GM21723 (cell line): ENCODE data around the gene NSMCE3.
"Not testable (repeated sequence)": the region's sequence is repeated elsewhere in the genome, so short reads cannot be mapped to it uniquely, and the experiment has no call there.

Experiments
- ATAC-seq: cut with Tn5 transposase; IDR thresholded peaks from one replicate; pipeline ENCODE4 v1.9.1; 2021; ENCODE audit warnings: mild to moderate bottlenecking, moderate library complexity; ENCODE audit not compliant: unreplicated experiment

The NSMCE3 gene

GRCh38 chr15:29270169-29270955 lies 740 bp upstream of the NSMCE3 start:
- ATAC-seq = peak; percentile 34

- ATAC-seq = peak; percentile 29
These were observed 727 bp downstream of the NSMCE3 start for GRCh38 chr15:29268706-29269484.

DNA sequence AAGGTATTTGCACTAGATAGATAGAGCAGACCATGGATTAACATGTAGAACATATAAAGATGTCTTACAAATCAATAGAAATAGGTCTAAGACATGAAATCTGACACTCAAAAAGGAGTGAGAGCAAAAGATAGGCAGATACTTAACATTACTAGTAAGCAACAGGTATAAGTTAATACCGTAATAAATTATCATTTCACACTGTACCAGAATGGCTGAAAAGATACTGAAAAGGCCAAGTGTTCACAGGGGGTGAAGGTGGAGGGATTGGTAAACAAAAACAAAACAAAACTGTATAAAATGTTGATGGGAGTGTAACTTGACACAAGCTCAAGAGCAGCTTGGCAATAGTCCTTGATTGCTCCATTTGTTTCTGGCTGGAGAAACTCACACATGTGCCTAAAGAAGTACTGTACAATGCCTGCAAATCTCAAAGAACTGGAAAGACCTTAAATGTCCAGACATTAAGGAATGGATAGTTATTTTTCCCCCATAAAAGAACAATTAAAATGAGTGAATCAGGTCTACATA lies 3.5 kb downstream of the NSMCE3 start:
- no peak for ATAC-seq

- ATAC-seq = no peak
These were observed 6.3 kb downstream of the NSMCE3 start for GRCh38 chr15:29263289-29263688.

DNA sequence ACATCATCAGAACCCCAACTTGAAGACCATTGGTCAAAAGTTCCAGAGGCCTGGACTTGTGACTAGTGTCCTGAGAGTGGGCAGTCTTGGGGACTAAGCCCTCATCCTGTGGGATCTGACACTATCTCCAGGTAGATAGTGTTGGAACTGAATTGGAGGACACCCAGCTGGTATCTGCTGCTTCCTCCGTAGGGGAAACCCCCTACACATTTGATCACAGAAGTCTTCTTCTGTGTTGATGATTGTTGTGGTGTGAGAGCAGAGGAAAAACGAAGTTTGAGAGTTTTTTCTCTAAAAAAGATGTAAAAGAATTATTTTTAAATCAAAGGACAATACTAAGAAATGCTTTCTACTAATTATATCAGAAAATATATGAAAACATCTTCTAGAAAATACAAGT lies 6.9 kb downstream of the NSMCE3 start:
- ATAC-seq = no peak

- no peak for ATAC-seq
These were observed 8.7 kb downstream of the NSMCE3 start for GRCh38 chr15:29260896-29261295.

- ATAC-seq = no peak
These were observed 10.4 kb downstream of the NSMCE3 start for GRCh38 chr15:29259233-29259632.

DNA sequence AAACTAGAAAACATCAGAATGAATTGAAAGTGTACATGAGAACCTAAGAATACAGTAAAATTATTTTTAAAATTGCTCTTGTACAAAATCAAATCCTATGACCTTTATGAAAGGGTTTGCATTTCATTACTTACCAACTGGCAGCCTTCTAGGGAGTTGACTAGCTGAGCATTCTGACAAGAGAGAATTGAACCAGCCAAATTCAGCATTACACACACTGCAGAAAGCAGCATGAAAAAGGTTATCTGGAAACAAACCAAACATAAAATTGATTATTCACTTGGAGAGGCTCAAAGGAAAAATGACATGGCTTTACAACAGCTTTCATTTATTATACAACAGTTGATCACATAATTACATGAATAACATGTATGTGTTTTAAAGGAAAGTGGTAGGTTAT lies 17.4 kb downstream of the NSMCE3 start:
- ATAC-seq = no peak

DNA sequence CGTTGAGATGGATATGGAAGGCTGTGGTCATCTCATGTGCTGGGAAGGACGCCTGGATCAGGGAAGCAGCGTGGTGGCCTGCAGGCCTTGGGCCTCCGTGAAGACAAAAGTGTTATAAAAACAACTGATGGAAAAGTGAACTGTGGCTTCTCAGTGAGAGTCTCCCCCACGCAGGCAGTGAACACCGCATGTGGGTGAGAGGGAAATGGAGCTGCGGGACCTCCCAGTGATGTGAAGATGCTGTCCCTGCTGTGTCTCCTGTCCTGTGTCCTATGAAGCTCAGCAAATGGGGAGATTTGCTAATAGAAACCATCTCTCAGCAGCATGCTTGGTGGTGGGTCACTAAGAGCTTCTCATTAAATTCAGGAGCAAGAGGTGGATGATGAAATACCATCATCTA lies 25.1 kb downstream of the NSMCE3 start:
- no peak for ATAC-seq

- no peak for ATAC-seq
These were observed 25.5 kb downstream of the NSMCE3 start for GRCh38 chr15:29244123-29244522.

DNA sequence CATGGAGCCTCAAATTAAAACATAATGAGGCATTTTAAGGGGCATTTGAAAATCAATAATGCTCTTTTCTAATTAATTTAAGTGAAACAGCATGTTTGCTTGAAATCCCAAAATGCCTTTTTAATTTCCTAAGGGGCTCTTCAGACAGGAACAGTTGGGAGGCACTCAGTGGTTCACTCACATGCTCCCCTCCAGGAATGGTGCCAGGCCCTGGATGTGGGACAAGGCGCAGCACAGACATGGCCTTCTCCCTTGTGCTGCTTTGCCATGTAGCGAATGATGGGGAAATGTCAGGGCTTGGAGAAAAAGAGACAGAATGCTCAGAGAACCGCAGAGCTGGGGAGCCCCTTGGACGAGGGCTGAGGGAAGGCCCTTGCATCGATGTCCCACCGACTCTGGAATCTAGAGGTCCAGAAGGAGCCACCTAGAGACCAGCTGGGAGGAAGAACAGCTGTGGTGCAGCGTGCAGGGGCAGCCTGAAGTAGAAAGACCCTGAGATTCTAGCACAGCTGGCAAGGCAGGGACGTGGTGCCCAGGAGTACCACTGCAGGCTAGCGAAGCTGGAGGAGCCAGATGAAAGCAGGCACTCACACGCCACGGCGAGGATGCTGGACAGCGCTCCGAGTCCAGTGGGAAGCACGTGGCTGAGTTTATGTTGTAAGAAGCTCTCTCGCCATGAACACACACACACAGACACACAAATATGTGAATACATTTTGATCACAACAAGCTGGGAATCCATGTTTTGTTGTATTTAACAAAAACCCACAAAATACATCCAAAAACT lies 27.0 kb downstream of the NSMCE3 start:
- ATAC-seq = no peak

DNA sequence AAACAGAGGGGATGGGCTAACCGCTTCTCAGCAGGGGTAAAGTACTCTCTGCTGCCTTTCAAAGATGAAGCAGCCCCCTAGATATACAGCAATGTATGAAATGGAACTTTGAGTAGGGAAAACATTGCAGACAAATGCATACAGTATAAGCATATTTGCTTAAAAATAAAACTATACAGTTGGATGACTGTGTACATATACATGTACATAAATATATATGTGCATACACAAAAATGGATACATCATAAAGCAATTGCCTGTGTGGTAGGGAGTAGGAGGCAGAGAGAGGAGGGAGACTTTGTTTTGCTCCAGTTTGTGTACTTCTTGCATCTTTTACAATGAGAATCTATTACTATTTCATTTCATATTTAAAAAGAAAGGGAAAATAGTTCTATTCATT lies 28.4 kb downstream of the NSMCE3 start:
- no peak for ATAC-seq

DNA sequence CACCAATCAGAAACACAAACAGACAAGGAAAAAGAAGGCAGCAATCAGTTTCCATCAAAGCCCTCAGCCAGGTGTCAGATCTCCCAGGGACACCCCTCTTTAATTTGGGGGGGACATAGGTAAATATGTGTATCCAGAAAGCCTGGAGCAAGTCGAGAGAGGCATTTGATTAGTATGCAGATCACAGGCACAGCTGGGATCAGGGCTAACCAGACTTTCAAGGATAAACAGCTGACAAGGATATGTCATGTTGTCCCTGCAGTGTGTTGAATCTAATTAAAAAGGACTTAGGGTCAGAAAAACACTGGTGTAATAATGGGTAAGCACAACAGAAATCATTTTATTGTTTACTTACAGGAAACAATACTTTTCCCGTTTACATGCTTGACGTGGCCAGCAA lies 30.2 kb downstream of the NSMCE3 start:
- ATAC-seq = no peak

DNA sequence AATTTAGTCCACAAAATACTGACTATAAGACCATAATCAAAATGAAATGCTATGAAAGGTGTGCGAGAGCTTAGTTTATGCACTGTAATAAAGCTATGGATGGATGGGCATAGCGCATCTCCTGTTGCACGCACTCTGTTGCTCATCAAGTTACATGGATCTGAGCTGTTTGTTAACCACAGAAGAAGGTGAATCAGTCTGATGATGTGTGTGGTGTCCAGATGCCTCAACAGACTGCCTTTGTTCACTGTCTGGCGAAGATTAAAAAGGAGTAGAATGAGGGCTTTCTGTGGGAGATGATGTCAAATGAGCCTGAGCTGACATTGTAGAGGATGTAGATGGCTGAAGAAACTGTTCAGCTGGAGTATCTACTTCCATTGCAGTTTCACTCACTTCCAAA lies 36.1 kb downstream of the NSMCE3 start:
- no peak for ATAC-seq

DNA sequence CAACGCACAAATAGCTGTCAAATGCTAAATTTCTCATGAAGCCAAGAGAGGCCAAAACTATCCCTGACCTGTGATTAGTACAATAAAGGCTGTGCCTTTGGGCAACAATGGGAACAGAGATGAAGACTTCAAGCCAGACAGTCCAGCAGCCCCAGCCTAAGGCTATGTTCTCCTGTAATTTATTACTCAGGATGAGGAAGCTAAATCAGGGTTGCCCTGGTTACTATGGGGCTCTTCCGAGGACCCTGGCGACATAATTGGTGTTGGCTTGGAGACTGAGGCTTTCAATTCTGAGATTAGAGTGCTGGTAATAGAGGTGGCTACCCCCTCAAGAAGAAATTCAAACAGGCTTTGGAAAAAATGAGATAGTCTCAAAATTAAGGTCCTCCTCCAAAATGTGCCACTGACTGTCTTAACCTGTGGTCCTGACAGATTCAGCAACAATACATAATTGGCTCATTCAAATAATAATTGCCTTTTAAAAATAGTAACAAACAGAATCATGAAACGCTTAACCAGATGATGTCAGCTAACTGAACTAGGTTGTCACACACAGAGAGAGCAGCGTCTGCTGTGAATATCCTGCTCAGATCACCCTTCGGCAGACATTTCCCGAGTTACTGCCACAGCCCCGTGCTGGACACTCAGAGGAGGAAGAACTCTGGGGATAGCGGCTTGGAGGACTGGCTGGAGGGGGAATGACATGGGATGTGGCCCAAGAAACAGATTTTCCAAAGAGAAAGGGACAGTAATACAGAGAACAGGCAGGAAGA lies 43.0 kb downstream of the NSMCE3 start:
- no peak for ATAC-seq

- ATAC-seq = no peak
These were observed 43.9 kb downstream of the NSMCE3 start for GRCh38 chr15:29225534-29226234.

GRCh38 chr15:29224987-29225363 lies 44.6 kb downstream of the NSMCE3 start:
- not testable (repeated sequence) for ATAC-seq

GRCh38 chr15:29224235-29224986 lies 45.2 kb downstream of the NSMCE3 start:
- ATAC-seq = not testable (repeated sequence)

DNA sequence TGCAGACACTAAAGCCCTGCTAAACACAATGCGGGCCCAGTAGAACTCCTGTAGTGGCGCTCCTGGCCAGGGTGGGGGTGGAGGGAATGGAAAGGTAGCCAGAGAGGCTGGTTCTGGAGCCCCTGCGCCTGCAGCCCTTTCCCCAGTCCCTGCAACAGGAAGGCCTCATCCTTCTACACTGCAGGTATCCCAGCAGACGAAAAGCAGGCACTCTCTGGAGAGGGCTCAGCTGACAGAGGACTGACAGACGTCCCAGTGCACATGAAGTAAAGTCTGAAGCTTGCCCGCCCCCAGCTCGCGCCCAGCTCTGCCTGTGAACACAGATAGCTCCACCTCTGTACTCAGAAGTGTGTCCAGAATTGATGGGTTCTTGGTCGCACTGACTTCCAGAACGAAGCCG lies 46.0 kb downstream of the NSMCE3 start:
- no peak for ATAC-seq
